Body of pancreas (tissue), 4 donors: ENCODE measurements around the gene MRPL28.

Source experiments
- POLR2A ChIP-seq, 3 donors: fragments of 450-650 bp; IDR thresholded peaks; one replicate each; pipeline ENCODE4 v1.6.1; 2016; ENCODE audit warnings: antibody characterized with exemption in 3 of 3, mild to moderate bottlenecking in 2 of 3
- TF ChIP-seq, protein P1 (sequence below), 7 experiments: fragments of 450-650 bp in 4 of 7; fragments of 200-600 bp in 3 of 7; sonication (generic) in 3 of 7; IDR thresholded peaks; one replicate each; pipeline ENCODE4 v1.5.1; 2016 to 2019; ENCODE audit warnings: antibody characterized with exemption in 7 of 7

DNA sequence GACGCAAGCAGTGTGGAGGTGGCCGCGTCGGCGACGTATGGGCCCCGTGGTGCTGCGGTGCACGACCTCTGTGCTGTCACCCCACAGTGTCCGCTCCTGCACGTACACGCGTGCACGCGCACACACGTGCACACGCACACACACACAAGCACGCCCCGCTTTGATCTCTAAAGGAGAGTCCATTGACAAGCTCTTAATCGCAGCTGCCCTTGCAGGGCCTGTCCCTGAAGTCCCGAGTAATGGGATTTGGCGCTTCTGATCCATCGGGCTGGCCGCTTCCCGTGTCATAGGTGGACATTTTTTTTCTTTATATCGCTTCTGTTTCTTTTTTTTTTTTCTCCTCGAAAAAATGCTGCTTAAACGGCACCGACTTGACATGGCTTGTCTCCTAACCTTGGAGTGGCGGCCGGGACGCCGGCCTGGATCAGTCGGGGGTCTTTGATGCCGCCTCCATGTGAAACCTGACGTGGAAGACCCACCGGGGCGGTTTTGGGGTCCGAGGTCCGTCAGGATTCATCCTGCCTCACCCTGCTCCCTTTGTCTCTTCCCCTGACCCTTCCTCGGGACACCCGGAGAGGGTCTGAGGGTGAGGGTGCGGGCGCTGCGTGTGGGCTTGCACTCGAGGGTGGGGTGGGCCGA lies 9.5 kb downstream of the MRPL28 start:
- TF ChIP-seq, protein P1, sequence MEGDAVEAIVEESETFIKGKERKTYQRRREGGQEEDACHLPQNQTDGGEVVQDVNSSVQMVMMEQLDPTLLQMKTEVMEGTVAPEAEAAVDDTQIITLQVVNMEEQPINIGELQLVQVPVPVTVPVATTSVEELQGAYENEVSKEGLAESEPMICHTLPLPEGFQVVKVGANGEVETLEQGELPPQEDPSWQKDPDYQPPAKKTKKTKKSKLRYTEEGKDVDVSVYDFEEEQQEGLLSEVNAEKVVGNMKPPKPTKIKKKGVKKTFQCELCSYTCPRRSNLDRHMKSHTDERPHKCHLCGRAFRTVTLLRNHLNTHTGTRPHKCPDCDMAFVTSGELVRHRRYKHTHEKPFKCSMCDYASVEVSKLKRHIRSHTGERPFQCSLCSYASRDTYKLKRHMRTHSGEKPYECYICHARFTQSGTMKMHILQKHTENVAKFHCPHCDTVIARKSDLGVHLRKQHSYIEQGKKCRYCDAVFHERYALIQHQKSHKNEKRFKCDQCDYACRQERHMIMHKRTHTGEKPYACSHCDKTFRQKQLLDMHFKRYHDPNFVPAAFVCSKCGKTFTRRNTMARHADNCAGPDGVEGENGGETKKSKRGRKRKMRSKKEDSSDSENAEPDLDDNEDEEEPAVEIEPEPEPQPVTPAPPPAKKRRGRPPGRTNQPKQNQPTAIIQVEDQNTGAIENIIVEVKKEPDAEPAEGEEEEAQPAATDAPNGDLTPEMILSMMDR (IDR thresholded peaks at IDR 0.05): no peak
- no peak for TF ChIP-seq POLR2A (IDR thresholded peaks at IDR 0.05)
